Effector memory CD4-positive, alpha-beta T cell (primary cell): Measurements from ENCODE around the gene CCDC186.

Source experiments
- DNase-seq, 3 donors: peaks; one replicate each; pipeline ENCODE4 v3.0.0-alpha.2; 2020
- H3K27ac ChIP-seq: 2 replicates; pipeline ENCODE4 v1.7.0; 2013; ENCODE audit warnings: mild to moderate bottlenecking, low read length, moderate library complexity; ENCODE audit not compliant: insufficient read depth, poor library complexity, severe bottlenecking
- H3K27me3 ChIP-seq: replicated peaks from 2 replicates; pipeline ENCODE4 v1.7.0; 2013; ENCODE audit warnings: mild to moderate bottlenecking, low read length; ENCODE audit not compliant: insufficient read depth, control insufficient read depth, poor library complexity, severe bottlenecking
- H3K36me3 ChIP-seq: 2 replicates; pipeline ENCODE4 v1.7.0; 2013; ENCODE audit warnings: mild to moderate bottlenecking, low read length, moderate library complexity; ENCODE audit not compliant: control insufficient read depth, insufficient read depth
- H3K4me1 ChIP-seq: 2 replicates; pipeline ENCODE4 v1.7.0; 2013; ENCODE audit warnings: low read length, mild to moderate bottlenecking; ENCODE audit not compliant: control insufficient read depth, insufficient read depth, poor library complexity, severe bottlenecking
- H3K4me3 ChIP-seq: 2 replicates; pipeline ENCODE4 v1.7.0; 2013; ENCODE audit warnings: low read length, low read depth, mild to moderate bottlenecking; ENCODE audit not compliant: insufficient read depth, poor library complexity, severe bottlenecking
- H3K9me3 ChIP-seq: 2 replicates; pipeline ENCODE4 v1.7.0; 2013; ENCODE audit warnings: mild to moderate bottlenecking, low read length, moderate library complexity; ENCODE audit not compliant: control insufficient read depth

Gene CCDC186

GRCh38 chr10:114199239-114199638 is 25.2 kb upstream of the CCDC186 start:
- H3K9me3 ChIP-seq, result no peaks in the 10 kb centered on the region
- no peaks in the 10 kb centered on the region for H3K4me1 ChIP-seq
- no peak for DNase-seq
- no peaks in the 10 kb centered on the region for H3K36me3 ChIP-seq
- H3K27me3 ChIP-seq, result peaks cover 4% of the 10 kb centered on the region
- H3K4me3 ChIP-seq, result no peak overlapping the region
- H3K27ac ChIP-seq, result no peak overlapping the region

- Histone ChIP-seq H3K4me1 (no peaks in the 10 kb centered on the region), H3K27me3 (peaks cover 4% of the 10 kb centered on the region), H3K36me3 (no peaks in the 10 kb centered on the region), H3K4me3 (no peak overlapping the region), H3K27ac (no peak overlapping the region), H3K9me3 (no peaks in the 10 kb centered on the region)
- no peak for DNase-seq
Measured at GRCh38 chr10:114195079-114195478, 21.1 kb upstream of the CCDC186 start.

DNA sequence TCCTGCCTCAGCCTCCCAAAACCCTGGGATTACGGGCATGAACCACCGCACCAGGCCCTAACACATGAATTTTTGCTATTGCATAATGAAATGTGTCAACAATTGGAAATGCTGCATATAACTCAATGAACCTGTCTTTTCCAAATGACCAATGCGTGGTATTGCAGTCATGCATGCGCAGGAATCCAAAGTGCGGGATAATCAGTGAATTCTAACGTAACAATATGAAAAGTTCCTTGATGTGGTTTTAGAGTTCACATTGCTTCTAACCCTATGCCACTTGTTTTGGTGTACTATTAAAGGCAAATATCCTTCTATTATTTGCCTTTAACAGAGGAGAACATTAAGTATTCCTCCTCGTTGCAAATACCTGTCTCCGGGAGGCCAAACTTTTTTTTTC is 15.7 kb upstream of the CCDC186 start:
- Histone ChIP-seq H3K36me3 (no peaks in the 10 kb centered on the region), H3K27ac (no peak overlapping the region), H3K9me3 (no peaks in the 10 kb centered on the region), H3K27me3 (no peaks in the 10 kb centered on the region), H3K4me1 (no peaks in the 10 kb centered on the region), H3K4me3 (no peak overlapping the region)
- DNase-seq, result no peak

GRCh38 chr10:114188900-114189299 is 14.9 kb upstream of the CCDC186 start:
- Histone ChIP-seq H3K9me3 (no peaks in the 10 kb centered on the region), H3K27me3 (no peaks in the 10 kb centered on the region), H3K27ac (no peak overlapping the region), H3K36me3 (no peaks in the 10 kb centered on the region), H3K4me3 (no peak overlapping the region), H3K4me1 (no peaks in the 10 kb centered on the region)
- DNase-seq, result no peak

GRCh38 chr10:114188001-114188400 is 14.0 kb upstream of the CCDC186 start:
- no peaks in the 10 kb centered on the region for H3K36me3 ChIP-seq
- H3K9me3 ChIP-seq, result no peaks in the 10 kb centered on the region
- no peak overlapping the region for H3K4me3 ChIP-seq
- no peak overlapping the region for H3K27ac ChIP-seq
- no peak for DNase-seq
- no peaks in the 10 kb centered on the region for H3K27me3 ChIP-seq
- no peaks in the 10 kb centered on the region for H3K4me1 ChIP-seq

- Histone ChIP-seq H3K9me3 (no peaks in the 10 kb centered on the region), H3K4me3 (no peak overlapping the region), H3K27me3 (no peaks in the 10 kb centered on the region), H3K27ac (no peak overlapping the region), H3K4me1 (no peaks in the 10 kb centered on the region), H3K36me3 (no peaks in the 10 kb centered on the region)
- DNase-seq, result no peak
Measured at GRCh38 chr10:114184276-114184675, 10.3 kb upstream of the CCDC186 start.

DNA sequence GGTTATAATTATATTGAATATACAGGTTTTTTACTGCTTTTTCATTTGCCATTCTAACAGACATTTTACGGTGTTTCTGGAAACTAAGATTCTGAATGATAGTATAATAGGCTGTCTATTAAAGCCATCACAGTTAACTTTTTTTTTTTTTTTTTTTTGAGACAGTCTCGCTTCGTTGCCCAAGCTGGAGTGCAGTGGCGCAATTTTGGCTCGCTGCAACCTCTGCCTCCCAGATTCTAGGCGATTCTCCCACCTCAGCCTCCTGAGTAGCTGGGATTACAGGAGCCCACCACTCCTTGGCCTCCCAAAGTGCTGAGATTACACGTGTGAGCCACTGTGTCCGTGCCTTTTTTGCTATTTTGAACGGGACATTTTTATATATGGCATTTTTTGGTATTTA is 9.6 kb upstream of the CCDC186 start:
- H3K4me1 ChIP-seq, result no peaks in the 10 kb centered on the region
- no peak overlapping the region for H3K4me3 ChIP-seq
- H3K9me3 ChIP-seq, result no peaks in the 10 kb centered on the region
- DNase-seq, result no peak
- no peaks in the 10 kb centered on the region for H3K27me3 ChIP-seq
- no peak overlapping the region for H3K27ac ChIP-seq
- no peaks in the 10 kb centered on the region for H3K36me3 ChIP-seq

DNA sequence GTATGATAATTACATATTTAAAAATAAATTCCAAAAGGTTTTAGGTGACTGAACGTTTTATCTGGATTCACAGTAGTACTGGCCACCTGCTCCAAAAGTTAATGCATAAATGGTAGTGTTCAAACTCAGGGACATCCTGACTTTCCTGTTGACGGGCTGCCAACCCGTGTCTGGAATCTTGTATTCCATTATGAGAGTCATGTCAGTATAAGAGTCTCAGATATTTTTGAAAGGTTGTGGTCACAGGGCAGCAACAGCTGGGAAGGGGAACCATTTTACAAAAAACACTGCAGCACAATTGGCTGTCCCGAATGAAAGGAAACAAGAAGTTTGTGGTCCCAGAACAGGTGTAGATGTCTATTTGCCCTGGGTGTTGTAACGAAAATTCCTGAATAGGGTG is 8.0 kb upstream of the CCDC186 start:
- Histone ChIP-seq H3K27me3 (no peaks in the 10 kb centered on the region), H3K4me1 (no peaks in the 10 kb centered on the region), H3K36me3 (no peaks in the 10 kb centered on the region), H3K27ac (no peak overlapping the region), H3K4me3 (no peak overlapping the region), H3K9me3 (no peaks in the 10 kb centered on the region)
- DNase-seq, result no peak

- Histone ChIP-seq H3K4me1 (no peaks in the 10 kb centered on the region), H3K36me3 (no peaks in the 10 kb centered on the region), H3K4me3 (no peak overlapping the region), H3K9me3 (no peaks in the 10 kb centered on the region), H3K27me3 (no peaks in the 10 kb centered on the region), H3K27ac (no peak overlapping the region)
- no peak for DNase-seq
Measured at GRCh38 chr10:114180937-114181336, 6.9 kb upstream of the CCDC186 start.

DNA sequence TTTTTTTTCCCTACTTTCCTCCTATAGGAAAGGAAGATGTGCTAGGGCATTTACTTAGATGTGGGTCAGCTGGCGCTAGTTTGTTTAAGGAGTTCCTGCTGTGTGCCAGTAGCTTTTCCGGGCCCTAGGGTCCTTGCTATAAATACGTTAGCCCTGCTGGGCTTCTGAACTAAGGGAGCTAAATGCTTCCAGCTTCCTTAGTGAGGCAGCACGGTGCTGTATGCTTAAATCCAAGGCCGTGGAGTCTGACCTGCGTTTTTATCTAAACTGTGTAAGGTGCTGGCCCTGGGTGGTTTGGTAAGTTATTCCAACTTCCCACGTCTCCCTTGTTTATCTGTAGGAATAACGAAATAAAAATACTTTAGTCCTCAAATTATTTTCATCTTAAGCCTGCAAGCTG is 5.7 kb upstream of the CCDC186 start:
- no peak overlapping the region for H3K4me3 ChIP-seq
- no peak for DNase-seq
- no peak overlapping the region for H3K27ac ChIP-seq
- no peaks in the 10 kb centered on the region for H3K36me3 ChIP-seq
- H3K4me1 ChIP-seq, result peaks cover 3% of the 10 kb centered on the region
- H3K9me3 ChIP-seq, result no peaks in the 10 kb centered on the region
- no peaks in the 10 kb centered on the region for H3K27me3 ChIP-seq

- H3K4me1 ChIP-seq, result peaks cover 7% of the 10 kb centered on the region
- H3K36me3 ChIP-seq, result no peaks in the 10 kb centered on the region
- no peaks in the 10 kb centered on the region for H3K27me3 ChIP-seq
- no peak within 1 kb of the TSS for H3K4me3 ChIP-seq
- H3K27ac ChIP-seq, result no peak within 1 kb of the TSS
- DNase-seq, result no peak
- H3K9me3 ChIP-seq, result no peaks in the 10 kb centered on the region
Measured at GRCh38 chr10:114179148-114179547, 5.1 kb upstream of the CCDC186 start, which contains the start of gene TDRD1. Gene TDRD1 (plus strand): TSS chr10:114179353. CDS start chr10:114187832, 8,479 bp downstream.
